Activated naive CD4-positive, alpha-beta T cell treated with anti-CD3 and anti-CD28 coated beads for 36 hours (primary cell): ENCODE results near the gene ADGRE3. TPM values are rescaled to one million over a fixed set of nuclear protein-coding genes. Genes with fewer than 3 reads are reported as not detected.
"Not testable (repeated sequence)": the region's sequence is repeated elsewhere in the genome, so short reads cannot be mapped to it uniquely, and the experiment has no call there.

Experiments used
- CTCF ChIA-PET: fragments of 350-600 bp; sonication (Branson Sonifier 250); formaldehyde crosslinking; loops from one replicate; lab custom pipeline; 2021; ENCODE audit warnings: antibody characterized with exemption; lab: Charles Lee
- DNase-seq: peaks from one replicate; pipeline ENCODE4 v3.0.0-alpha.2; 2020
- H3K27ac Mint-ChIP-seq: one replicate; pipeline ENCODE4 v1.8.0; 2021; ENCODE audit warnings: mild to moderate bottlenecking, mixed read lengths
- H3K27me3 Mint-ChIP-seq: one replicate; pipeline ENCODE4 v1.8.0; 2021; ENCODE audit warnings: low read depth, mixed read lengths
- H3K36me3 Mint-ChIP-seq: one replicate; pipeline ENCODE4 v1.8.0; 2021; ENCODE audit warnings: low read depth, mixed read lengths
- H3K4me1 Mint-ChIP-seq: one replicate; pipeline ENCODE4 v1.8.0; 2021; ENCODE audit warnings: low read depth, mixed read lengths
- H3K4me3 Mint-ChIP-seq: one replicate; pipeline ENCODE4 v1.8.0; 2021; ENCODE audit warnings: mild to moderate bottlenecking, moderate library complexity, mixed read lengths
- H3K9me3 Mint-ChIP-seq: one replicate; pipeline ENCODE4 v1.8.0; 2021; ENCODE audit warnings: mixed read lengths
- intact Hi-C: fragments of 100-400 bp; cut with micrococcal nuclease; formaldehyde crosslinking; loops from one replicate; pipeline ENCODE4 v1.15.1; 2023
- total RNA-seq, 2 experiments: library from RNA; stranded (reverse); gene quantifications; one replicate each; pipeline ENCODE4 v1.2.3, GENCODE V29; 2021

ADGRE3 gene
- total RNA-seq, 2 experiments from 2014 or later = not detected

DNA sequence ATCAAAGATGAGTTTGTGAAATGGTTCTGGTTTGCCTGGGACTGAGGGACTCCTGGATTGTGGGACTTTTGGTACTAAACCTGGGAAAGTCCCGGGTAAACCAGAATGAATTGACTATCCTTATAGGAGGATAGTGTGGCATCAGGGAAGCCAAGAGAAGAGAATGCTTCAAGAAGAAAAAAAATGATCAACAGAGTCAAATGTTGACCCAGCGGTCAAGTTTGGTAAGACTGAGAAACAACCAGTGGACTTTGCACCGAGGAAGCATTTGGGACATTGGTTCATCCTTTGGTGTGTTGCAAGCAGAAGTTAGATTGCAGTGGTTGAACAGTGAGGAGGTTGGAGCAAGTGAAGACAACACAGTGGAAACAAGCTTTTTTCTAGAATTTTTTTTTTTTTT, 58.2 kb downstream of the ADGRE3 start:
- Mint-ChIP-seq H3K9me3 (peaks cover 14% of the 10 kb centered on the region), H3K27me3 (peaks cover 4% of the 10 kb centered on the region), H3K4me3 (no peak overlapping the region), H3K27ac (no peak overlapping the region), H3K36me3 (no peaks in the 10 kb centered on the region), H3K4me1 (no peaks in the 10 kb centered on the region)
- DNase-seq = no peak
- CTCF ChIA-PET = no interaction called here
- intact Hi-C loops = no loop called here

DNA sequence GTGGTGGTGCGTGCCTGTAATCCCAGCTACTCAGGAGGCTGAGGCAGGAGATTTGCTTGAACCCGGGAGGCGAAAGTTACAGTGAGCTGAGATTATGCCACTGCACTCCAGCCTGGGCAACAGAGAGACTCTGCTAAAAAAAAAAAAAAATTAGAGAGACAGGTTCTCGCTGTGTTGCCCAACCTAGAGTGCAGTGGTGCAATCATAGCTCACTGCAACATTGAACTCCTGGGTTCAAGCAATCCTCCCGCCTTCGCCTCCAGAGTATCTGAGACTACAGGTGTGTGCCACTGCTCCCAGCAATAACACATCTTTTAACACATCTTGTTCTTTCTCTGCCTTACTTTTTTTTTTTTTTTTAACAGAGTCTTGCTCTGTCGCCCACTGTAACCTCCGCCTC, 59.0 kb downstream of the ADGRE3 start:
- Mint-ChIP-seq H3K27ac (no peak overlapping the region), H3K36me3 (no peaks in the 10 kb centered on the region), H3K4me3 (no peak overlapping the region), H3K27me3 (peaks cover 4% of the 10 kb centered on the region), H3K4me1 (no peaks in the 10 kb centered on the region), H3K9me3 (peaks cover 14% of the 10 kb centered on the region)
- no peak for DNase-seq
- intact Hi-C loops = no loop called here
- CTCF ChIA-PET = no interaction called here

DNA sequence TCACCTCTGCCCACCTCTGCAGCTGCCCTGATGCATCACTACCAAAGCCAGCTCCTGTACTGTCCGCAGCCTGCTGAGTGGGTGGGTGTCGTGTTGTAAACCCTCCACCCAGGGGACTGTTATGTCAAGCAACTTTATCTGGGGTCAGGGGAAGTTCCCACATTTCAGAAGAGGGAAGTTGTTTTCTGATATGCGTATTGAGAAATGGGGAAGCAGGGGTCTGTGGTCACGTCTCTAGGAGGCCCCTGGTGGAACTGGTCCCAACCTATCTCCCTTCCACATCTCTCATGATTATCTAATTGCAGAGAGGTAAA, 60.6 kb downstream of the ADGRE3 start:
- Mint-ChIP-seq H3K27ac (no peak overlapping the region), H3K27me3 (peaks cover 4% of the 10 kb centered on the region), H3K4me1 (no peaks in the 10 kb centered on the region), H3K9me3 (peaks cover 3% of the 10 kb centered on the region), H3K4me3 (no peak overlapping the region), H3K36me3 (no peaks in the 10 kb centered on the region)
- no peak for DNase-seq
- intact Hi-C loops = no loop called here
- CTCF ChIA-PET = no interaction called here

DNA sequence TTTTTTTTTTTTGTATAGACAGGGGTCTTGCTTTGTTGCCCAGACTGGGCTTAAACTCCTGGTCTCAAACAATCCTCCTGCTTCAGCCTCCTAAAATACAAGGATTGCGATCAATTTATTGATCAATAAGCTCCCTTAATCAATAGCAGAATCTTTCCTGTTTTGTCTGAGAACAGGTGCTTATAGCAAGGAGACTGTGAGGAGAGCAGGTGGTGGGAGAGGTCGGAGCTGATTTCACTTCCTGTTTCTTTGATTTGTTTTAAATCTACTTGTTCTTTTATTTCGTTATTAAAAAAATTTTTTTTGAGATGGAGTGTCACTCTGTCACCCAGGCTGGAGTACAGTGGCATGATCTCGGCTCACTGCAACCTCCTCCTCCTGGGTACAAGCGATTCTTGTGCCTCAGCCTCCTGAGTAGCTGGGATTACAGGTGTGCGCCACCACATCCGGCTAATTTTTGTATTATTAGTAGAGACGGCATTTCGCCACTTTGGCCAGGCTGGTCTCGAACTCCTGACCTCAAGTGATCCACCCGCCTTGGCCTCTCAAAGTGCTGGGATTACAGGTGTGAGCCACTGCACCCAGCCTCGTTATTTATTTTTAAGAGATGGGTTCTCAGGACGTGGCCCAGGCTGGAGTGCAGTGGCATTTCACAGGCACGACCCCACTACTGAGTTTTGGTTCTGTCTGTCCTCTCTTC, 61.1 kb downstream of the ADGRE3 start:
- CTCF ChIA-PET, DNase-seq, intact Hi-C loops: not testable (repeated sequence)

DNA sequence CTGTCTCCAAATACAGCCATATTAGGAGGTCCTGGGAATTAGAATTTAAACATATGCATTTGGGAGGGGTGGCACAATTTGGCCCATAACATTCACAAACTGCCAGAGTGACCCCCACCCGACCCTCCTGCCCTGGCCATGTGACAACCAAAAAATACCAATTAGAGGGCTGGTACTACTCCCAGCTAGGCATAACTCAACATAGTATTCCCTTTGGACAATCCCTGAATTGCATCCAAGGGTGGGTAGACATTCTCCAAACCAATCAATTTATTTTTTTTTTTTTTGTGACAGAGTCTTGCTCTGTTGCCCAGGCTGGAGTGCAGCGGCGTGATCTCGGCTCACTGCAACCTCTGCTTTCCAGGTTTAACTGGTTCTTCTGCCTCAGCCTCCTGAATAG, 62.0 kb downstream of the ADGRE3 start:
- Mint-ChIP-seq H3K4me3 (no peak overlapping the region), H3K27me3 (peaks cover 1% of the 10 kb centered on the region), H3K4me1 (no peaks in the 10 kb centered on the region), H3K27ac (no peak overlapping the region), H3K9me3 (no peaks in the 10 kb centered on the region), H3K36me3 (no peaks in the 10 kb centered on the region)
- CTCF ChIA-PET = no interaction called here
- intact Hi-C loops = no loop called here
- DNase-seq = no peak

More for the DNA sequence above, 61.1 kb downstream of the ADGRE3 start:
- not testable (repeated sequence) for H3K27ac Mint-ChIP-seq, H3K36me3 Mint-ChIP-seq, H3K9me3 Mint-ChIP-seq, H3K4me3 Mint-ChIP-seq, H3K27me3 Mint-ChIP-seq, H3K4me1 Mint-ChIP-seq

DNA sequence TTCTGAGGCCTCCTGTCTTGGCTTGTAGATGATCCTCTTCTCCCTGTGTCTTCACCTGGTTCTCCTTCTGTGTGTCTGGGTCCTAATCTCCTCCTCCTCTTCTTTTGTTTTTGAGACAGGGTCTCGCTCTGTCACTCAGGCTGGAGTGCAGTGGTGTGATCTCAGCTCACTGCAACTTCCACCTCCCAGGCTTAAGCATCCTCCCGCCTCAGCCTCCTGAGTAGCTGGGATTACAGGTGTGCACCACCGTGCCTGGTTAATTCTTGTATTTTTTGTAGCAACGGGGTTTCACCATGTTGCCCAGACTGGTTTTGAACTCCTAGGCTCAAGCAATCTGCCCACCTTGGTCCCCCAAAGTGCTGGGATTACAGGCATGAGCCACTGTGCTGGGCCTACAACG, 62.4 kb downstream of the ADGRE3 start:
- H3K4me1 Mint-ChIP-seq, H3K36me3 Mint-ChIP-seq, H3K9me3 Mint-ChIP-seq, H3K27ac Mint-ChIP-seq, intact Hi-C loops, H3K27me3 Mint-ChIP-seq, CTCF ChIA-PET, DNase-seq: not testable (repeated sequence)
- H3K4me3 Mint-ChIP-seq = peak overlapping the region; percentile 15

DNA sequence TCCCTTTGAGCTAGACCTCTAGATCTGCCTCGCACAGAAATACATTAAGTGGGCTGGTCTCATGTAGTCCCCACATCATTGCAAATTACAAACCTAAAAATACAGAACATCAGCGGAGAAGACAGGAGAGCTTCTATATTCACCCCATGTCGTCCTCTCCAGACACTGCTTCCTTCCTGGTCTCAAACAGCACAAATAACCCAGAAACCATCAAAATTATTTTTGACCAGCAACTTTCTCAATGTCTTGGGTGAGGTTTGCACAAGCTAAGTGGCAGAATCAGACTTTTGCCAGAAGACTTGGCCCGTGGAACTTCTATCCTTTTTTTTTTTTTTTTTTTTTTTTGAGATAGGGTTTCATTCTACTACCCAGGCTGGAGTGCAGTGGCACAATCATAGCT, 63.6 kb downstream of the ADGRE3 start:
- intact Hi-C loops = no loop called here
- CTCF ChIA-PET = interaction anchor here (1.1 kb wide), 1 partner anchor 38 kb away, joined by 3 read pairs; no protein-coding TSS in a partner anchor
- no peak overlapping the region for H3K4me3 Mint-ChIP-seq
- no peaks in the 10 kb centered on the region for H3K9me3 Mint-ChIP-seq
- no peaks in the 10 kb centered on the region for H3K27me3 Mint-ChIP-seq
- no peaks in the 10 kb centered on the region for H3K4me1 Mint-ChIP-seq
- DNase-seq = no peak
- no peaks in the 10 kb centered on the region for H3K36me3 Mint-ChIP-seq
- no peak overlapping the region for H3K27ac Mint-ChIP-seq

DNA sequence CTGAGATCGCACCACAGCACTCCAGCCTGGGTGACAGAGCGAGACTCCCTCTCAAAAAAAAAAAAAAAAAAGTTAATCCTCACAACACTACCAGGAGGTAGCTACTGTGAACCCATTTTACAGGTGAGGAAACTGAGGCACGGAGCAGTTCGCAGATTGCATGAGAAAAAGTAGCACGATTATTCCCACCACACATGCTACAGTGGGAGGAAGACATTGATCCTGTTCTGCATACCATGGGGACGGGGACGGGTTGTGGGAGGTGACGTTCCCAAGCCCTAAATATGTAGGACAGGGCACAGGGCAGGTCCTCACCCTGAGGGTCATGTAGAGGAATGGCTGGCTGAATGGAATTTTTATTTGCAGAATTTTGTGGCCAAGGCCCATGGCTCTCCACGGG, 68.0 kb downstream of the ADGRE3 start:
- intact Hi-C loops = no loop called here

DNA sequence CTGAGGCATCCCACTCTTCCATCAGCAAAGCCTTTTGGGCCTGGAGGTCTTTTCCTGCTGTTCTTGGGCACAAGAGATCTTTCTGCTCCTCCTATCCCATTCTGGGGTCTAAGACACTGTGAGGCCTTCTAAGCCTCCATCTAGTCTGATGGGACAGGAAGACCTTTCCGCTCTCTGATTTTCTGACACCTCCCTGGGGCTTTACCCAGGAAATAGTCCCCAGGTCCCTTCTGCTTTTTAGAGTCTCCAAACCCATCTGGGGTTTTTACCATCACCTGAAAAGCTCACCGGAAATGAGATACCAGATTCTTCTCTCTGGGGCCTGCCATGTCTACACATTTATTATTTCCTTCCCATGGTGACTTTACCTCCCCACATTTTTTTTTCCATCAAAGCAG, 70.7 kb downstream of the ADGRE3 start:
- Mint-ChIP-seq H3K9me3 (no peaks in the 10 kb centered on the region), H3K27me3 (no peaks in the 10 kb centered on the region), H3K4me1 (peaks cover 12% of the 10 kb centered on the region), H3K36me3 (no peaks in the 10 kb centered on the region), H3K4me3 (no peak overlapping the region), H3K27ac (no peak overlapping the region)
- intact Hi-C loops = no loop called here
- DNase-seq = peak; percentile 25
- CTCF ChIA-PET = interaction anchor here (0.7 to 1.5 kb wide), 3 partner anchors 31 to 224 kb away, joined by 3 to 6 read pairs (median 4); no protein-coding TSS in a partner anchor

More for the DNA sequence above, 68.0 kb downstream of the ADGRE3 start:
- CTCF ChIA-PET = no interaction called here
- no peak for DNase-seq
- Mint-ChIP-seq H3K4me1 (peaks cover 12% of the 10 kb centered on the region), H3K9me3 (no peaks in the 10 kb centered on the region), H3K27me3 (no peaks in the 10 kb centered on the region), H3K36me3 (no peaks in the 10 kb centered on the region), H3K27ac (no peak overlapping the region), H3K4me3 (no peak overlapping the region)

DNA sequence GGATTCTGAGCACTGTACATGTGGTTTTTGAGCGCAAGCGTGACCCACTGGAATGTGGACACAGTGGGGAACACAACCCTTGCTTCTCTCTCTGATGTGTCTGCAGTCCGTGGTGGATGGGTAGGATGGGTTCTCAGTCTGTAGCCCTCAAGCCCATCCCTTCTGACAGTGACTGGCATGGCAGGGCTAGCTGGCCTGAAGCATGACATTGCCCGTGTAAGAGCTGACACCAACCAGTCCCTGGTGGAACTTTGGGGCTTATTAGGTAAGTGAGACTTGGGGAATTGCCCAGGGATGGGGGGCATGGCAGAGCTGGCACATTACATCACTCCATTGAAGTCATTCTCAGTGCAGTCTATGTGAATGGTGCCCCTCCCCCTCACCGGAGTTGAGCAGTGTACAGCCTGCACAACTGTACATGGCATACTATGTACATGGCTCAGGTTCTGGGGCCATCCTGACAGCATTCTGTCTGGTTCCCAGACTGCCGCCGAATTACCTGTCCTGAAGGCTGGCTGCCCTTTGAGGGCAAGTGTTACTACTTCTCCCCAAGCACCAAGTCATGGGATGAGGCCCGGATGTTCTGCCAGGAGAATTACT, 75.0 kb downstream of the ADGRE3 start:
- Mint-ChIP-seq H3K4me1 (peaks cover 12% of the 10 kb centered on the region), H3K4me3 (no peak overlapping the region), H3K9me3 (peaks cover 5% of the 10 kb centered on the region), H3K36me3 (no peaks in the 10 kb centered on the region), H3K27ac (no peak overlapping the region), H3K27me3 (no peaks in the 10 kb centered on the region)
- CTCF ChIA-PET = no interaction called here
- DNase-seq = no peak
- intact Hi-C loops = no loop called here

DNA sequence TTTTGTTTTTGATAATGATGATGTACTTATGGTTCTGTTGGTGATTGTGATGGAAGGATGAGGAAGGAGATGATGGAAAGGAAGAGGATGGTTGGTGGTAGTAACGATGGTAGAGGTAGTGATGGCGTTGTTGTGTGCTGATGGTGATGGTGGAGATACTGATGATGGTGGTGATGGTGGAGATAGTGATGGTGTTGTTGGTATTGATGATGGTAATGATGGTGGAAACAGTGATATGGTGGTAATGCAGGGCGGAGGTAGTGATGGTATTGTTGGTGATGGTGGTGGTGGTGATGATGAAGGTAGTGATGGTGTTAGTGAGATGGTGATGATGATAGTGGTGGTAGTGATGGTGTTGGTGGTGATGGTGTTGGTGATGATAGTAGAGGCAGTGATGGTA, 79.1 kb downstream of the ADGRE3 start:
- no peak for DNase-seq
- CTCF ChIA-PET = no interaction called here
- H3K4me3 Mint-ChIP-seq = no peak overlapping the region
- H3K27ac Mint-ChIP-seq = no peak overlapping the region
- H3K27me3 Mint-ChIP-seq = peaks cover 4% of the 10 kb centered on the region
- intact Hi-C loops = no loop called here
- no peaks in the 10 kb centered on the region for H3K36me3 Mint-ChIP-seq
- H3K4me1 Mint-ChIP-seq = no peaks in the 10 kb centered on the region
- peaks cover 5% of the 10 kb centered on the region for H3K9me3 Mint-ChIP-seq

DNA sequence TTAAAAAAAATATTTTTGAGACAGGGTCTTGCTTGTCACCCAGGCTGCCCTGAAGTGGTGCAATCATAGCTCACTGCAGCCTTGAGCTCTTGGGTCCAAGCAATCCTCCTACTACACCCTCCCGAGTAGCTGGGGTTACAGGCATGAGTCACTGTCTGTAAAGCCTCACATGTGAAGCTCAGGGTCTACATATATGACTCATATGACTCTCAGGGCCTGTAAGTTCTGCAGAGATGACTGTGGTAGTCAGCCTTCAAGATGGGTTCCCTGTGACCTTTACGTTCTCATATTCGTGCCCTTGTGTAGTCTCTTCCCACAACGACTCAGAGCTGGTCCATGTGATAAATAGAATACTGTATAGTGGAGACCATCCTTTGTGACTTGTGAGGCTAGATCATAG, 85.2 kb downstream of the ADGRE3 start:
- H3K9me3 Mint-ChIP-seq, intact Hi-C loops, H3K4me1 Mint-ChIP-seq, CTCF ChIA-PET, H3K27ac Mint-ChIP-seq, H3K27me3 Mint-ChIP-seq, H3K36me3 Mint-ChIP-seq, H3K4me3 Mint-ChIP-seq: not testable (repeated sequence)
- peak; percentile 55 for DNase-seq

DNA sequence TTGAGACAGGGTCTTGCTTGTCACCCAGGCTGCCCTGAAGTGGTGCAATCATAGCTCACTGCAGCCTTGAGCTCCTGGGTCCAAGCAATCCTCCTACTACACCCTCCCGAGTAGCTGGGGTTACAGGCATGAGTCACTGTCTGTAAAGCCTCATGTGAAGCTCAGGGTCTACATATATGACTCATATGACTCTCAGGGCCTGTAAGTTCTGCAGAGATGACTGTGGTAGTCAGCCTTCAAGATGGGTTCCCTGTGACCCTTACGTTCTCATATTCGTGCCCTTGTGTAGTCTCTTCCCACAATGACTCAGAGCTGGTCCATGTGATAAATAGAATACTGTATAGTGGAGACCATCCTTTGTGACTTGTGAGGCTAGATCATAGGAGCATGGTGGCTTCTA, 89.5 kb downstream of the ADGRE3 start:
- intact Hi-C loops = not testable (repeated sequence)

More for the DNA sequence above, 89.5 kb downstream of the ADGRE3 start:
- H3K4me3 Mint-ChIP-seq, H3K9me3 Mint-ChIP-seq, CTCF ChIA-PET, H3K36me3 Mint-ChIP-seq, H3K27ac Mint-ChIP-seq, H3K27me3 Mint-ChIP-seq: not testable (repeated sequence)
- DNase-seq = peak; percentile 66
- peaks cover 10% of the 10 kb centered on the region for H3K4me1 Mint-ChIP-seq
